Cardiac septum (tissue), 1 donor: ENCODE data around the gene CARMIL1. TPM values are rescaled to one million over a fixed set of nuclear protein-coding genes. Genes with fewer than 3 reads are reported as not detected.

Experiments used
- DNase-seq: peaks from one replicate; pipeline ENCODE4 v3.0.0-alpha.2; 2020; ENCODE audit warnings: low spot score
- intact Hi-C: fragments of 100-400 bp; cut with DNase I; formaldehyde crosslinking; loops from one replicate; pipeline ENCODE4 v1.14.0; 2022
- total RNA-seq: library from RNA; stranded (reverse); fragmentation: NEBNext Ultra II Directional; extraction: Animal tissue kit (Norgen Biotek cat#: 25700); gene quantifications from one replicate; pipeline ENCODE4 v1.2.1, GENCODE V29; 2021
- donor health status: DM: no; HTN: no; CAD: no.

CARMIL1 gene
- total RNA-seq, 1 donor from 2014 or later, result 7.5 TPM

- intact Hi-C loops, result no loop called here
- no peak for DNase-seq
Measured at GRCh38 chr6:25615471-25615870, 336.3 kb downstream of the CARMIL1 start.

GRCh38 chr6:25617997-25618396 lies 338.8 kb downstream of the CARMIL1 start:
- no peak for DNase-seq
- intact Hi-C loops, result no loop called here

GRCh38 chr6:25619217-25619616 lies 340.0 kb downstream of the CARMIL1 start:
- DNase-seq, result no peak
- intact Hi-C loops, result no loop called here

- no peak for DNase-seq
- intact Hi-C loops, result no loop called here
Measured at GRCh38 chr6:25620391-25620790, 341.2 kb downstream of the CARMIL1 start.

GRCh38 chr6:25623065-25623464 lies 343.9 kb downstream of the CARMIL1 start:
- DNase-seq, result no peak
- intact Hi-C loops, result no loop called here

- intact Hi-C loops, result no loop called here
- no peak for DNase-seq
Measured at GRCh38 chr6:25623879-25624278, 344.7 kb downstream of the CARMIL1 start.

- intact Hi-C loops, result no loop called here
- no peak for DNase-seq
Measured at GRCh38 chr6:25627001-25627400, 347.8 kb downstream of the CARMIL1 start.

GRCh38 chr6:25628471-25629197 lies 349.5 kb downstream of the CARMIL1 start:
- intact Hi-C loops, result no loop called here

GRCh38 chr6:25629198-25629576 lies 350.0 kb downstream of the CARMIL1 start:
- intact Hi-C loops, result no loop called here
- DNase-seq, result no peak

More at GRCh38 chr6:25628471-25629197, 349.5 kb downstream of the CARMIL1 start:
- no peak for DNase-seq

- DNase-seq, result no peak
- intact Hi-C loops, result no loop called here
Measured at GRCh38 chr6:25630508-25631278, 351.5 kb downstream of the CARMIL1 start.

GRCh38 chr6:25635886-25636317 lies 356.7 kb downstream of the CARMIL1 start:
- DNase-seq, result no peak
- intact Hi-C loops, result no loop called here

GRCh38 chr6:25637211-25637610 lies 358.0 kb downstream of the CARMIL1 start:
- intact Hi-C loops, result no loop called here

GRCh38 chr6:25637960-25638434 lies 358.8 kb downstream of the CARMIL1 start:
- DNase-seq, result no peak
- intact Hi-C loops, result no loop called here

More at GRCh38 chr6:25637211-25637610, 358.0 kb downstream of the CARMIL1 start:
- DNase-seq, result no peak

- intact Hi-C loops, result no loop called here
Measured at GRCh38 chr6:25639653-25640052, 360.5 kb downstream of the CARMIL1 start.

GRCh38 chr6:25640446-25640845 lies 361.3 kb downstream of the CARMIL1 start:
- DNase-seq, result no peak
- intact Hi-C loops, result no loop called here

More at GRCh38 chr6:25639653-25640052, 360.5 kb downstream of the CARMIL1 start:
- DNase-seq, result no peak

GRCh38 chr6:25640891-25641290 lies 361.7 kb downstream of the CARMIL1 start:
- intact Hi-C loops, result no loop called here

GRCh38 chr6:25641377-25641776 lies 362.2 kb downstream of the CARMIL1 start:
- intact Hi-C loops, result no loop called here
- DNase-seq, result no peak

More at GRCh38 chr6:25640891-25641290, 361.7 kb downstream of the CARMIL1 start:
- no peak for DNase-seq

- DNase-seq, result no peak
- intact Hi-C loops, result no loop called here
Measured at GRCh38 chr6:25641940-25642666, 362.9 kb downstream of the CARMIL1 start.

- intact Hi-C loops, result no loop called here
Measured at GRCh38 chr6:25642667-25643328, 363.6 kb downstream of the CARMIL1 start.

GRCh38 chr6:25645916-25646315 lies 366.7 kb downstream of the CARMIL1 start:
- intact Hi-C loops, result no loop called here
- no peak for DNase-seq

More at GRCh38 chr6:25642667-25643328, 363.6 kb downstream of the CARMIL1 start:
- no peak for DNase-seq
